Left hindlimb (tissue), 1 donor: ENCODE data around the gene GRK1.

Source experiments
- DNase-seq: peaks from one replicate; pipeline ENCODE4 v3.0.0-alpha.2; 2018

GRK1 gene

DNA sequence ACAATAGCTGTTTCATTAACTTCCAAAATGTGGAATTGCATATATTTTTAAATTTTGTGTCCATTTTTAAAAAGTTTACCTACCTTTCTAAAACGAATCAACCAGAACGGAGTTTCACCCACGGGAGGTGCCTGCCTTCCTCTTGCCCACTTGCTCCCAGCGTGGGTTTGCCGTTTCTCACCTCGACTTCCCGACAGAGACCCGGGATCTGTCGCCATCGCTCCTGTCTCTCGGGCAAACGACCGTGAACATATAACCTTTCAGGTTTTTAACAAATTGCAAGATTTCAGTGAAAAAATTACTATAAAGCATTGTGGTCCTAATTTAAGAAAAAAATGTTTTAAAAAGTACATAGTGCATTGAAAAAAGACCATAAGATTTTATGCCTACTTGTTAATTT, 96.2 kb downstream of the GRK1 start:
- DNase-seq, result no peak

DNA sequence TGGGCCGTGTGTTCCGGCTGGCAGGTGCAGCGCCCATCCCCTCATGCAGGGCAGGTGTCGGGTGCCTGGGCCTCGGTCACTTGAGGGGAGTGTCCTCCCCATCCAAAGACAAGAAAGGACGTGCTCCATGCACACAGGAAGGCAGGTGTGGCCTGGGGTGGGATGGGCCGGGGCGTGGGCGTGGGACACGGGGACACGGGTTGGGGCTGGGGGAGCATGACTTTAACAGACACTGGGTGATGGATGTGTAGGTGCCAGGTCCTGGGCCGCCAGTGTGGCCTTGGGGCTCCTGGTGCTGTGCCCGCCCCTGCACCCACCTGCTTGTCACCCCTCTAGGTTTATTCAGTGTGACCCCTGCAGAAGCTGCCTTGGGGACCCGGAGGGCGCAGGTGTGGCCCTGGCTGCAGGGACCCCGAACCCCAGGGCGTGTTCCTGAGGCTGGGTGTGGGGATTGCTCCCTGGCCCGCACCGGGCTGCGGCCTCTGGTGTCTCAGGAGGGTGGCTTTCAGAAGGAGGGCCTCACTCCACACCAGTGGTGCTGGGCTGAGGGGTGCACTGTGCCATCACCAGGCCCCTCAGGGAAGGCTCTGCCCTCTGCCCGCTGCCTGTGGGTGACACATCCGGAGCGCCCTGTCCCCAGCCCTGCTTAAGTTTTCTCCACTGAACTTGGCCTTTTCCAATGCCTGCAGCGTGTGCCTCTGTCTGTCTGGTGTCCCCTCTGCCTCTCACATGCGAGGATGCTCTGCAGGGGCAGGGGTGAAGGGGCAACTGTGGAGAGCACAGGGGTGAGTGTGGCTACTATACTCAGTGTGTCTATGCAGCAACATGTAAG, 97.2 kb downstream of the GRK1 start:
- DNase-seq, result no peak

DNA sequence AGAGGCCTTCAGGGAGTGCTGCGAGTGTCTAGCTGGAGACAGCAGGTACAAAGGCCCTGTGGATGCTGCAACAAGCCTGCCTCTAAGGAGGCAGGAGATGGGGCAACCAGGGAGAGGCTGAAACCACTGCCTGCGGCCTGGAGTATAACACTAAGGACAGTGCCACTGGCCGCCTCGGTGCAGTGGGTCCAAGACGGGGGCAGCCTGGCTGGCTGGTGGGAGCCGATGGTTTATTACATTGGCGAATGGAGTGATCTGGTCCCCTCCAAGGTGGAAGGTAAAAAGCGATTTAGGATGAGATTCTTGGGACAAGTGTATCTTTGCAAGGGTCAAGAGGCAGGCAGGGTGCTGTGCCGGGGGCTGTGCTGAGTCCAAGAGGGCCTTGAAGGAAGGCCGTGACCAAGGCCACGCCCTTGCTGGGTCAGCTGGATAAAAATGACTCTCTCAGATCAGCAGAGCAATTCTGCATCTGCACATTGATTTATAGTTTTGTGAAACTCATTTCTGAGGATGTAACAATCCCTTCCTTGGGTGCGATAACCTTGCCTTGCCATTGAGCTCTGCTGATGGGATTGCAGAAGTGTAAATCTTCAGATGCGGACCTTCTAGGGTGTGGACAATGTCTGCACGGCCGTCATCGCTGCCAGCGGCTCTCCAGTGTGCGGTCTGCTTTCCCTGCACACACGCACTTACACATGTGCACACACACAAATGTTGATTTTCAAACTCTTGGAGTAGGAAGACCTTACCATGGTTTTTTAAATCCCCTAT, 98.0 kb downstream of the GRK1 start:
- DNase-seq, result no peak

DNA sequence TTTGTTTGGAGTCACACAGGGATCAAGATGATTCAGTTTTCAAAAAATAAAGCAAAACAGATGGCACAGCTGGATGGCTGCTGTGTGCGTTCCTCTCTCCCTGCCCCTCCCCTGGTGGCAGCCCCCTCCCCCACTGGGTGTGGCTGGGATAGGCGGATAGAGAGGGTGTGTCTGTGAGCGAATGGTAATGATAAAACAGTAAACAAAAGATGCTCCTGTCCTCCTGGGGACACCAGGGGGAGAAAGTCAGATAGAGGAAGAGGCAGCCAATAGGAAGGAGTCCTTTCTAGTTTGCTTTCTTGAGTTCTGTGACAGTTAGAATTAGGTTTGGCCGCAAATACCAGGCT, 98.5 kb downstream of the GRK1 start:
- DNase-seq, result no peak

DNA sequence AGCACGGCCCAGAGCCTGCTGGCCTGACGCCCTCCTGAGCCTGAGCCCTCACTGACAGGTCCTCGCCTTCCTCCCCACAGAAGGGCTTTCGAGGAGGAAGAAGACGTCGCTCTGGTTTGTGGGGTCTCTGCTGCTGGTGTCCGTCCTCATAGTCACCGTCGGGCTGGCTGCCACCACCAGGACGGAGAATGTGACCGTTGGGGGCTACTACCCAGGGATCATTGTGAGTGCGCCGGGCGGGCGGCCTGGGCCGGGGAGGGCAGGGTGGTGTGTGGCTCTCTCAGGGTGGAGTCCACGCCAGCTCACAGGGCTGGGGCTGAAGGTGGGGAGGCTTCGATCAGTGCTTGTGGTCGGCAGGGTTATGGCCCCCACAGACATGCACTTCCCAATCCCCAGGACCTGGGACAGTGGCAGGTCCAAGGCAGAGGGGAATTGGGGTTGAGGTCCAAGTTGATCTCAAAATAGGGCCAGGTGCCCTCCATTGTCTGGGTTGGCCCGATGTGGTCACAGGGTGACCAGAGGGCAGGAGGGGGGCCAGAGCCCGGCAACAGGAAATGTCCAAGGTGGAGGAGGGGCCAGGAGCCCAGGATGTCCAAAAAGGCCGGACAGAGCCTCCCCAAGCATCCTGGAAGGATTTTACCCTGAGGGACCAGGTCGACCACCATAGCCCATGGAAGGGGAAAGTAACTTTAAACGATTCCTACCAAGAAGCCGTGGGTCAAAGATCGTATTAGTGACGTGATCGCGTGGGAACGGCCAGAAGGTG, 99.2 kb downstream of the GRK1 start:
- DNase-seq, result no peak

DNA sequence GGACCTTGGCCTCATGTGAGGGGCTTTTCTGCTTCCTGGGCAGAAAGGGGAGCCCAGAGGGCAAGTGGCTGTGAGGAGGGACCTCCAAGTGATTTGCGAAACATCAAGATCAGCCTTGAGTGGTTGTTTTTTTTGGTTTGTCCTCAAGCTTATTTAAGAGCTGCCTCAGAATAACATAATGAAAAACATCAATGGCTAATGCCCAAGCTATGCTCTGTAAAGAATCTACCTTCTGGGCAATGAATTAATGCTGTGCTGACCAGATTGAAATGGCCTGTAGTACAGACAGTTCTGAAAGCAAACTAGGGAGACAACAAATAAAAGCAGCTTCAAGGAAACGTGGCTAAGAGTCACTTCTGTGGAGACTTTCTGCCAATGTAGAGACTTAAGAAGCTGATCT, 100.3 kb downstream of the GRK1 start:
- DNase-seq, result no peak

DNA sequence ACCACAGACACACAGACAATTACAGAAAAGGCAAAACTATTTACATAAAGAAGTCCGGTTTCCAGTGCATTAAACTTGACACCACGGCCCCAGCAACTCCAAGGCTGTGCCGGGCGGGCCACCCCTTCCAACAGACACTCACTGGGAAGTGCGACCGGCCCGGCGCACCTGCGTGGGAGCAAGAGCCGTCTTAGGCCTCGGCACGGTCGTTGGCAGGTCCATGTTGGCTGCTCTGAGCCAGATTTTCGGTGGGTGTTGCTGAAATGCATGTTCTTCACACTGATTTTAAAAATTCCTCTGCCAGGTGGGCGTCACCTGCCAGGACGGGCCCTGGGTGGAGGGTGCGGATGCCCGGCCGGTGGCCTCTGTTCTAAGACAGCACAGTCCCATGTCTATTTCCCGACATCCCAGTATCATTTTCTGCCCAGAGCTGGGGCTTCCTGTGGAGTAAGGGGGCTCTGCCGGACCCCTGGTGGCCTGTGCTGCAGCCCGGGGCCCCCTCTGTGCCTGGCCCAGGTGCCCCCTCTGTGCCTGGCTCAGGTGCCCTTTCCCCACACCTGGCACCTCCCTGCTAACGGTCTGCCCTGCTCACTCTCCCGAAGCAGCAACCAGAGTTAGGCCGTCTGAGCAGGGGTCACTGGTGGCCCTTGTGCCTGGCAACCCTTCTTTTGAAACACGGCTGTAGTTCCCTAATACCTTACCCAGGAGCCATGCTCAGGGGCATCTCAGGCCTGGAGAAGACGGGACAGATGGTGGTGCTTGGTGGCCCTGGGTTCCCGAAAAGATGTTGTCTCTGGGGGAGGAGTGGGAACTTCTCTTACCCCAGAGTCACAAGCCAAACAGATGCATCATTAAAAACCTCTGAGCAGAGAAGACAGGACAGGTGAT, 101.2 kb downstream of the GRK1 start:
- no peak for DNase-seq

DNA sequence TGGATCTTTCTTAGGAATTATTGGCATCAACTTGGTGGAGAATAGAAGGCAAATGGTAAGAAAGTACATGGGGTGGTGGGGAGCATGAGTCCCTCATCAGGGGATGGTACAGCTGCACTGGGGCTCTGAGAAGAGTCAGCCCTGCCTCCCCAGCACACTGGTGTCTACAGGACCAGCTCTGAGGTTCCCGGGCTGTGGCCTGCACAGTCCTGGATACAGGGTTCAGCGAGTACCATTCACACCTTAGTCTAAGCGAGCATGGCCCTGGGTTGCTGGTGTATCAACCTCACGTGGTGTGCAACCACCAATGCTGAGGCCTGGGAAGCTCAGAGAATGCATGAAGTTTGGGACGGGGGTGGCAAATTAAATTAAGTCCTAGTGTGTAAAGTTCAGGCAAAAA, 102.1 kb downstream of the GRK1 start:
- no peak for DNase-seq

DNA sequence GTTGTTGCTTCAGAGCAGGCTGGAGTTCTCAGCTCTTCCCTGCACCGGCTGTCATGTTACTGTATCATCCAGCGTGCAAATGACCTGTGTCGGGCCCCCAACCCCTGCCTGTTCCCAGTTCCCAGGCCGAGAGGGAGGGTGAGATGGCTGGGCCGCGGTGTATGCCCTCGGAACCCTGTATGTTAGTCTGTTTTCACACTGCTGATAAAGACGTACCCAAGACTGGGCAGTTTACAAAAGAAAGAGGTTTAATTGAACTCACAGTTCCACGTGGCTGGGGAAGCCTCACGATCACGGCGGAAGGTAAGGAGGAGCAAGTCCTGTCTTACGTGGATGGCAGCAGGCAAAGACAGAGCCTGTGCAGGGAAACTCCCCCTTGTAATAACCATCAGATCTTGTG, 102.9 kb downstream of the GRK1 start:
- no peak for DNase-seq

DNA sequence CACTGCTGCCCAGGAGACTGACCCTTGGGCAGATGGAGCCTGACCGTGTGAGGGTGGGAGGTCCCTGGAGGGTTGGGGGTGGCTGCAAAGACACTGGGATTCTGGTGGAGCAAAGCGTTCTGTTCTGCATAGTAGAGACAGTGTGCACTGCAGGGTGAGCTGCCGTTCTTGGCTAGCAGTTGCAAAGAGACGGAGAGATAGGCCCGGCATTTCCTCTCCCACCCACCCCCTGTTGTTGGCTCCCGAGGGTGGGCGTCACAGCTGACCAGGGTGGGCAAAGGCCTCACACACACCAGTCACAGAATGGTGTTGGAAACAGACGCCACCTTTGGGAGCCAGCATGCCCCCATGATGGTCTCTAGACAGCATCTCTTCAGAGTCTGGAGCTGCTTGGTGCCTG, 103.4 kb downstream of the GRK1 start:
- DNase-seq, result no peak

DNA sequence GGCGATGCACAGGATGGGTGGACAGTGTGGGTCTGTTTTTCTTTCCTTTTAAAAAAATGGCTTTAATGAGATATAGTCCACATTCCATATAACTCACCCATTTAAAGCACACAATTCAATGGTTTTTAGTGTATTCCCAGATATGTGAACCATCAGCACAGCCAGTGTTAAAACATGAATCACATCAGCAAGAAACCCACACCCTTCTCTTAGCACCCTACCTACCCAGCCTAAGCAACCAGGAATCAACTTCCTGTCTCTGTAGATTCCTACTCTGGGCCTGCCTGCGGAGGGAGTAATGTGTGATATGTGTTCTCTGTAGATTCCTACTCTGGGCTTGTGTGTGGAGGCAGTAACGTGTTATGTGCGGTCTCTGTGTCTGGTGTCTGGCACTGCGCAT, 103.9 kb downstream of the GRK1 start:
- DNase-seq, result no peak

DNA sequence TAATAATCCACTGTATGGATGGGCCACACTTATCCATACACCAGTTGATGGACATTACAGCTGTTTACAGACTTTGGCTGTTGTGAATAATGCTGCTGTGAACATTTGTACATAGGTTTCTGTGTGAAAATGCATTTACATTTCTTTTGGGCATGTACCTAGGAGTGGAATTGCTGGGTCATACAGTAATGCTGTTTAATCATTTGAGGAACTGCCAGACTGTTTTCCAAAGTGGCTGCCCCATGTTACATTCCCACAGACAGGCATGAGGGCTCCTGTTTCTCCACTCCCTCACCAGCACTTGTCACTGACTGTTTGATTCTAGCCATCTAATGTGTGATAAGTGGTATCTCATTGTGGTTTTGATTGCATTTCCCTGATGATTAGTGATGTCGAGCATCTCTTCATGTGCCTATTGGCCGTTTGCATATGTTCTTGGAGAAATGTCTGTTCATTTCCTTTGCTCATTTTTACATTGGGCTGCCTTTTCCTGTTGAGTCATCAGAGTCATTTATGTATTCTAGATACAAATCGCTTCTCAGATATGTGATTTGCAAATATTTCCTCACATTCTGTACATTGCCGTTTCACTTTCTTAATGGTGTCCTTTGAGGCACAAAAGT, 104.8 kb downstream of the GRK1 start:
- no peak for DNase-seq

DNA sequence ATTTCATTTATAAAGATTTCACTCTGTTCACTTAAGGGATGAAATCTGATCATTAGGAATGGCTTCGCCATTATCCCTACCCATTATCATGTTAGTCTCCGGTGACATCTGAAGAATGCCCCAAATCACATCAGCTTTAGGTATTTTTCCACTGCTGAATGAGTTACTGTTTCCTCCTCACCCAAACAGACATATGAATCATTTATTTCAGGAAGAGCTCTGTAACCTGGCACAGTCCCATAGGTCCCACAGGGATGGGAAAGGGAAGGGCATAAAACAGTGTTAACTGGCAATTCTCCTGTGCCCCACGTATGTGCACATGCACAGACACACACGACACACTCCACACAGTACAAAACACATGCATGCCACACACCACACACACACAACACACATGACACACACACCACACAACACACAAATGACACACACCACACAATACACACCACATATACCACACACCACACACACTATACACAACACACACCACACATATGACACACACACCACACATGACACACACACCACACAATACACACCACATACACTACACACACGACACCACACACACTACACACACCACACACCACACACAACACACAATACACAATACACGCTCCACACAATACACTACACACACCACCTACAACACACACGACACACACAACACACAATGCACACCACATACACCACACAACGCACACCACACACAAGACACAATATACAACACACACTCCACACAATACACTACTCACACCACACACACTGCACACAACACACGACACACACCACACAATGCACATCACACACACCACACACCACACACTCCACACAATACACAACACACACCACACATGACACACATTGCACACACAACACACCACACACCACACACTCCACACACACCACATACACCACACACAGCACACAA, 107.4 kb downstream of the GRK1 start:
- no peak for DNase-seq

DNA sequence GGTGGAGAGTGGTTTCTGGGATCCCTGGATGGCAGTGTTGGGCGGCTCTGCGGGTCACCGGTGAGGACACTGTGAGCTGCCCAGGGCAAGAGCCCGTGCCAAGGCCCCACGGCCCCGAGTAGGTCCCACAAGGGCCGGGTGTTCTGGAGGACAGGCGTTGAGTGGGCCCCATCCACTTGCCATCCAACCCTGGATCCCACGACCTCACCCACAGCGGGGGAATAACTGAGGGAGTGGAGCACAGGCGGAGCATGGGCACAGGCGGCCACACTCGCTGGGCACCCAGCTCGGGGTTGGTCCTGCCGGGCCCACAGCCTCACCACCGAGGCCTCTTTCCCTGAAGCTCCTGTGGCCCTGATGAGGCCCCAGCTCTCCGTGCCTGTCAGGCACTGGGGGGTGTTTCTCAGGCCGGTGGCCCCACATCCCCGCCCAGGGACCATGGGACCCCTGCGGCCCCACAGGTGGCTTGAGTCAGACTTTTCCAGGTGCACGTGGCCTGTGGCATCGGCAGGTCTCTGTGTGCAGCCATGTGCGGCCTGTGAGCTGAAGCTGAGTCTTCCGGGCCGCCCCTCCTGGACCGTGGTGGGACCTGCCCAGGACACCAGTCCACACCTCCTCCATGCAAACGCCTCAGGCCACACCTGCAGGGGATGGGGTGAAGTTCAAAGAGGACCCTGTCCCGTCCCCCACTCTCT, 108.6 kb downstream of the GRK1 start:
- no peak for DNase-seq

DNA sequence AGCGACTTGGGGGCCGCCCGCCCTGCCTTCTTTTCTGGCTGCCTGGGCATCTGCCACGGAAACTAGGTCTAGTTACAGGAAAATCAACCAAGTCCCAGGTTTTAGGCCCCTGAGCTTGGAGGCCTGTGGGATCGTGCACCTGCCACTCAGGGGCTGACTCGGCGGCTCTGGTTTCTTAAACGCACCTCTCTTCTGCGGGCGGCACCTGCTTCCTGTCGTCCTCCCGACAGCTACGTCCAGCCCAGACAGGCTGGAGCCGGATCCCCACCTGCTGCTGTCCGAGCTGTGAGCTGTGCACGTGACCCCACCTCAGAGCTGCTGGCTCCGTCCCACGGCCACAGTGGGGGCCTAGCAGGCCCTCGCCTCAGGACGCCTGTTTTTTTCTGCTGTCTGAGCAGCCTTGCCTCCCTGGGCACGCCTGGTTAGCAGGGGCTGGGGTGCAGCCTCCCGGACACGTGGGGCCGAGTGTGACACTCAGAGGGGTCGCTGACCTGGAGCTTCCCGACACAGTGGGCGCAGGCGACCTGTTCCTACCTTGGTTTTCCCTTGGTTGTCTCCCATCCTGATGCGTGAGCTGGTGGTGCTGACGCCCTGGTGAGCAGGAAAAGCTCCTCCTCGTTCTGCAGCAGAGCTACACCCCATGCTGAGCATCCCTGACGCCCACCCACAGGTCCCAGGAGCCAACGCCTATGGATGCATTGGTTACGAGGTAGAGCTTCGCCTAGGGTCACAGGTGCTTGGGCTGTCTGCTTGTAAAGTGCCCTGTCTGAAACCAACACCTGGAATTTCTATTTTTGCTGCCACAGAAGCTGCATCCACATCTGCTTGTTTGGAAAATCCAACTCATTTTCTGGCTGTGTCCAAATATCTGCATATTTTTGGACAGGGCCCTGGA, 109.5 kb downstream of the GRK1 start:
- DNase-seq, result no peak

DNA sequence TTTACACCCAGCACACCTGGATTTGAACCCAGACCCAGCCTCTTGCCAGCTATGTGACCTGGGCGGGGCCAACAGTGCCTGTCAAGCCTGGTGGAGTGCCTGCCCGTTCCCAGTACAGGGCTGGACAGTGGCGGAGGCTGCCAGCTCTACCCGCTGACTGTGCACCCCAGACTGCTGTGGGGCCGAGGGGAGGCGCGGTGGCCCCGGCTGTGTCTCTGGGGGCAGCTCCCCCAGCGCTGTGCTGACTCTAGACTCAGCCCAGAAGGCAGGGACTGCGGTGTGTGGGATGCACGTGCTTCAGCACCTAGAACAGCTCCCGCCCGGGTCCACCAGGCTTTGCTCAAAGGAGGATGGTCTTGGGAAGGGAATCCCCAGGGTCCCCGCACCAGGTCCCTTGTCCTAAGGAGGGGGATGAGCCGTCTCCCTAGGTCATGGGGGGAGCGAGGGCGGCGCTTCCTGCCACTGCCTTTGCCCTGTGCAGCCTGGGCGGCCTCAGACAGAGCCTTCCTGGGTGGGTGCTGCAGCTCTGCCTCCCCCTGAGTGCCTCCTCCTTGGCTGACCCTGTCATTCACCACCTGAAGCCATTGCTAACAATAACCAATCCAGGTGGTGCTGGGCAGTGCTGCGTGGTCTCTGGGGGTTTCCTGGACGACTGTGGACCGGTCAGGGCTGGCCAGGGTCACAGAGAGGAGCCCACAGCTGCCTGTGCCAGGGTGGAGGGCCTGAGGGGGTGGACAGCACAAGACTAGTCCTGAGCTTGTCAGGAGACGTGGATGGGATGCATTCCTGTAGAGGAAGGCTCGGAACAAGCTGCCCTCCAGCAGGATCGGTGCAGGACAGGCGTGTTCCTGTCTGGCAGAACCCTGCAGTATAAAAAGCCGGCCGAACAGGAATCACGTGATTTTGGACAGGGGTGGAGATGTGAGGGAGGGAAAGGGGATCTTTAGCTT, 110.6 kb downstream of the GRK1 start:
- no peak for DNase-seq

DNA sequence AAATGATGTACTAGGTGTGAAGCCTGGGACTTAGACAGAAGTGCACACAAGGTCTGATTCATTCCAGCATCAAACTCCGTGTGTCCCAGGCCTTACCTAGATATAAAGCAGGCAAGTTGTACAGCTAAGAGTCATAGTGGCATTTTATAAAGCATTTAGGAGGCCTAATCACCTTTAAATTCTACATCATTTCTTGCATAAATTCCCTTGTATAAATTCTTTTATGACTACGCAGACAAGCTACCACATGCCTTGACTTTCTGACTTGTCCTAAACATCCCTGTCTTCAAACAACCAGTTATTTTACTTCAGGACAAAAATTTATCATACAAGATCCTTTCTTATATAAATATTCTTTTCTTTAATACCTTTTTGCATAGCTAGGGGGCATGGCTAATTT, 114.6 kb downstream of the GRK1 start:
- no peak for DNase-seq

DNA sequence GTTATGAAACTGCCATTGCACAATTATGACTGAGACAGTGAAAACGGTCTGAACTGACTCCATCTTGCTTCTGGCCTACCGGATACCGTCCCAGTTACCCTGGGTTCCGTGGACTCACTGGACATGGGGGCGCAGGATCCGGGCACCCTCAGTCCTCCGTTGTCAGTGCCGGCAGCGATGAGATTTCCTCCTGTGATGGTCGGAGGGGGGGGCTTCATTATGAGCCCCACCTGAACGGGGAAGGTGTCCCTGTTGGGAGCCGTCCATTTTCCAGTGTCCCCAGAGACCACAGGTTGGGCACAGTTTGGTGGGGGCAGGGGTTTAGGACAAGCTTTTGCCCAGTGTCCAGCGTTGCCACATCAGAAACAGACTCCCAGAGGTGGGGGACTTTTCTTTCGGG, 115.5 kb downstream of the GRK1 start:
- DNase-seq, result no peak
